GM10266 (cell line): ENCODE data around the gene RPRD2.
A peak's percentile ranks its signal among the peaks of the same experiment; 100 is the strongest.

Experiments
- DNase-seq: peaks from one replicate; pipeline ENCODE4 v3.0.0; 2012; ENCODE audit errors: extremely low spot score
- TF ChIP-seq, protein P1 (sequence below): IDR thresholded peaks from 2 replicates; pipeline ENCODE4 v1.5.1; 2012; ENCODE audit warnings: mild to moderate bottlenecking, low read depth; ENCODE audit not compliant: control insufficient read depth, insufficient read depth; ENCODE audit errors: missing control alignments

RPRD2 gene

DNA sequence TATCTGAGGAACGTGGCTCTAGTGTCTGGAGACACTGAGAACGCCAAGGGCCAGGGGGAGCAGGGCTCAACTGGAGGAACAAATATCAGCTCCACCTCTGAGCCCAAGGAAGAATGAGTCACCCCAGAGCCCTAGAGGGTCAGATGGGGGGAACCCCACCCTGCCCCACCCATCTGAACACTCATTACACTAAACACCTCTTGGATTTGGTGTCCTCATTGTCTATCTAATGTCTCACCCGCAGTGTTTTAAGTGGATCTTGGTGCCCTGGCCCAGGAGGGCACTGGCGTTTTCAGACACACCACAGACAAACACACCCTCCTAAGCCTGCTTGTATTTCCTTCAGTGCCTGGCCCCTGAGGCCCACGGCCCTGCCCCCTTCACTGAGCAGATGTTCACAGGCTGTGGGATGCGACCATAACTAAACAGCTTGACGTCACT is 149.4 kb downstream of the RPRD2 start:
- TF ChIP-seq, protein P1, sequence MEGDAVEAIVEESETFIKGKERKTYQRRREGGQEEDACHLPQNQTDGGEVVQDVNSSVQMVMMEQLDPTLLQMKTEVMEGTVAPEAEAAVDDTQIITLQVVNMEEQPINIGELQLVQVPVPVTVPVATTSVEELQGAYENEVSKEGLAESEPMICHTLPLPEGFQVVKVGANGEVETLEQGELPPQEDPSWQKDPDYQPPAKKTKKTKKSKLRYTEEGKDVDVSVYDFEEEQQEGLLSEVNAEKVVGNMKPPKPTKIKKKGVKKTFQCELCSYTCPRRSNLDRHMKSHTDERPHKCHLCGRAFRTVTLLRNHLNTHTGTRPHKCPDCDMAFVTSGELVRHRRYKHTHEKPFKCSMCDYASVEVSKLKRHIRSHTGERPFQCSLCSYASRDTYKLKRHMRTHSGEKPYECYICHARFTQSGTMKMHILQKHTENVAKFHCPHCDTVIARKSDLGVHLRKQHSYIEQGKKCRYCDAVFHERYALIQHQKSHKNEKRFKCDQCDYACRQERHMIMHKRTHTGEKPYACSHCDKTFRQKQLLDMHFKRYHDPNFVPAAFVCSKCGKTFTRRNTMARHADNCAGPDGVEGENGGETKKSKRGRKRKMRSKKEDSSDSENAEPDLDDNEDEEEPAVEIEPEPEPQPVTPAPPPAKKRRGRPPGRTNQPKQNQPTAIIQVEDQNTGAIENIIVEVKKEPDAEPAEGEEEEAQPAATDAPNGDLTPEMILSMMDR = no peak
- no peak for DNase-seq

DNA sequence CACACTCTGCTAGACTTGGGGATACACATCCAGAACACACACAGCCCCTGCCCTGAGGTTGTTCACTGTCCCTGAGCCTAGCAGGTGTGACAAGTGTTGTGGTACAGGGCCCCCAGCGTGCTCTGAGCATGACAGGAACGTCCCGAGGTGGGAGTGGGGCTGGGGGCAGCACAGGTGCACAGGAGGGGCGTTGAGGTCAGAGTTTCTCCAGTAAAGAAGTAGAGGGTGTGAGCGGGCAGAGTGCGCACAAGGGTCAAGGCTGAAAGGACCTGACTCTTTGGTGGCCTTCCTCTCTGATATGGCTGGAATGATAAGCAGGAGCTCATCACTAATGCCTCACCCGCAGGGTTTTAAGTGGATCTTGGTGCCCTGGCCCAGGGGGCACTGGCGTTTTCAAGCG is 150.3 kb downstream of the RPRD2 start:
- no peak for DNase-seq

DNA sequence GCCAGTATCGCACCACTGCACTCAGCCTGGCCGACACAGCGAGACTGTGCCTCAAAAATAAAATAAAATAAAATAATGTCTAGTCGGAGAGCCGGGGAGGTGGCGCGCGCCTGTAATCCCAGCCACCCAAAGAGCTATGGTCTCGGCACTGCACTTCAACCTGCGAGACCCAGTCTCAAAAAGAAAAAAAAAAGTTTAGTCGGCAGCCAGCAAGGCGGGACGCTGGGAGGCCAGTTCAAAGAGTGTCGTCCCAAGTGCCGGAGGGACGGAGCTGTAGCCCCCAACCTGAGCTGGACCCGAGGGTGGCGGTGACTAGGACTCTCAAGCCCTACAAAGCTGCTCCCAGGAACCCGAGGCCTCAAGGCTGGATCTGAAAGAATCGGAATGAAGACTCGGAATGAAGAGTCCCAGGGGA is 151.0 kb downstream of the RPRD2 start:
- DNase-seq = no peak
- TF ChIP-seq, protein P1 = no peak

More for the DNA sequence above, 150.3 kb downstream of the RPRD2 start:
- TF ChIP-seq, protein P1 = no peak

DNA sequence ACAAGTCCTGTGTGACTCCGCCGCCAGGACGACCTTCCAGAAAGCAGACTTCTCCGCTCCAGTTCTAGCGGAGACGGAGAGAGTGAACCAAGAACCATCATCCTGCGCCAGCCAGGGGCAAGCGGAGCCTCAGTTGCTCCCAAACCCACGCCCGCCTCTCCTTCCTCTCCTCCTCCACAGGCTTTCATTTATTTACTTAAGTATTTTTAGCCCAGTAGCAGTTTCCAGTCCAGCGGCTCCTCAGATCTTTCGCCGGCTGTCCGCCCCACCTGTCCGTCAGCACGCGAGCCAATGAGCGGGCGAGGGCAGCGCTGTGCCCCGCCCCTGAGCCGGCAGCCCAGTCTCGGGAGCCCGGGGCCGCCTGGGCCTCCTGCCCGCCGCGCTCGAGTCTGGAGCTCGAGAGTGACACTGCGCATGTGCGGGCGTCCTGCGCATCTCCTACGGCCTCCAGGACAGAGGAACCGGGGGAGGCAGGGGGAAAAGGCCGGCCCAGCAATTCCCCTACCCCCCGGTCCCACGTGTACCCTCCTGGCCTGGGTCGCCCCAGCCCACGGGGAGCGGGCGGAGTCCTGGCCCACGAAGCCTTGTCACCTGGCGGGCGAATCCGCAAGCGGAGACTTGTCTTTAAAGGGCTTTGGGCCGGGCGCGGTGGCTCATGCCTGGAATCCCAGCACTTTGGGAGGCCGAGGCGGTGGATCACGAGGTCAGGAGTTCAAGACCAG is 151.5 kb downstream of the RPRD2 start, which contains the start of gene FALEC:
Gene FALEC (plus strand): TSS at position 425 of the 722 bp plus-strand sequence.
- TF ChIP-seq, protein P1 = no peak
- DNase-seq = peak; percentile 96

DNA sequence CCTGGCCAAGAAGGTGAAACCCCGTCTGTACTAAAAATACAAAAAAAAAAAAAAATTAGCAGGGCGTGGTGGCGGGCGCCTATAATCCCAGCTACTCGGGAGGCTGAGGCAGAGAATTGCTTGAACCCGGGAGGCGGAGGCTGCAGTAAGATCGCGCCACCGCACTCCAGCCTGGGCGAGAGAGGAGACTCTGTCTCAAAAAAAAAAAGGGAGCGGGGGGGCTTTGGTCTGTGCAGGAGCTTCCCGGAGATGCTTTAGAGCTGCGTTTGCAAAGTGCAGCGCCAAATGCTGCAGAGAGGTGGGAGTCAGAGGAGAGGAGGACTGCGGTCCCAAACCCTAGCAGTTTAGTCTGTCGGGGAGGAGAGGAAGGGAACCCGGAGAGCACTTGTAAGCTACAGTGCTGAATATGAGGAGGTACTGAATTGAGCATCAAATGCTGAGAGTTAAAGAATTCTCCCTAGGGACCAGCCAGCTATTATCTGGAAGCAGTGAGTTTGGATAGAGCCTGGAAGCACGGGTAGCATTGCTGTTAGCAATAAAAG is 152.2 kb downstream of the RPRD2 start:
- TF ChIP-seq, protein P1 = no peak
- no peak for DNase-seq

DNA sequence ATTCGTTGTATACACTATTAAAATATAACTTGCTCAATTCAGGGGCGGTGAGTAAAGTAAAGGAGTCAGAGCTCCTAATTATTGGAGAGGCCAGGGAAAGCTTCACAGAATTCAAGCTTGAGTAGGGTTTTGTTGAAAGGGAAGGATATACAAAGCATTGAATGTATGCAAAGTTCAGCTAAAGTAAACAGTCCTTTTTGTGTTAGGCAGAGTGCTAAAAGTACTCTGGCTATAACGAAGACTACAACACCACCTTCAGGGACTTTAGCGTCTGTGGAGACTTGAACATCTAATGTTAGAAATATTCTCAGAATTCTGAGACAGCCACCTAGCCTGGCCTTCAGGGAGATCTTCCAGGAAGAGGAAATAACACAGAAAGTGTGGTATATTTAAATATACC is 152.7 kb downstream of the RPRD2 start:
- DNase-seq = peak; percentile 45
- TF ChIP-seq, protein P1 = peak; percentile 50
